ENCODE data around the gene OR51V1. TPM values are rescaled to one million over a fixed set of nuclear protein-coding genes. Genes with fewer than 3 reads are reported as not detected.

OR51V1 gene
- total RNA-seq, 1 experiment from 2014 or later, result not detected

- intact Hi-C loops (cut with micrococcal nuclease), result no loop called here
- DNase-seq, result no peak
Measured at GRCh38 chr11:5230266-5230665, 29.8 kb upstream of the OR51V1 start.

GRCh38 chr11:5229796-5230195, 29.3 kb upstream of the OR51V1 start:
- no peak overlapping the region for H3K27ac ChIP-seq (ENCODE audit: low read length)
- intact Hi-C loops (cut with micrococcal nuclease), result no loop called here
- H3K27me3 ChIP-seq (ENCODE audit: low read length), result no peaks in the 10 kb centered on the region
- no peaks in the 10 kb centered on the region for H3K79me2 ChIP-seq (ENCODE audit: low read length)
- no peaks in the 10 kb centered on the region for H3K36me3 ChIP-seq (ENCODE audit: low read depth, low read length)
- H3F3A ChIP-seq (ENCODE audit: low read length, unreplicated experiment), result no peaks in the 10 kb centered on the region
- no peak overlapping the region for H2AFZ ChIP-seq (ENCODE audit: low read length)
- H3K9me2 ChIP-seq (replicated peaks; ENCODE audit: low read length), result no peaks in the 10 kb centered on the region
- H3K9me3 ChIP-seq (ENCODE audit: low read length), result no peaks in the 10 kb centered on the region
- no peak overlapping the region for H3K4me3 ChIP-seq (ENCODE audit: low read length)
- POLR2A ChIA-PET (ENCODE audit: unreplicated experiment), result no interaction called here
- DNase-seq (no peak), ATAC-seq (no peak)
- no peak overlapping the region for H3K4me2 ChIP-seq (ENCODE audit: low read length)
- CTCF ChIA-PET, result no interaction called here
- BruUV-seq (replicated peaks), result no TSS peak
- TF ChIP-seq EZH2 (IDR thresholded peaks at IDR 0.05; ENCODE audit: low read length, unreplicated experiment) (no peak), EZH2phosphoT487 (IDR thresholded peaks at IDR 0.05; ENCODE audit: borderline replicate concordance, low read length) (no peak), CTCF (conservative IDR thresholded peaks at IDR 0.05; ENCODE audit: low read depth, low read length) (no peak)
- no peak overlapping the region for H3K9ac ChIP-seq (ENCODE audit: low read length)
- no peaks in the 10 kb centered on the region for H4K20me1 ChIP-seq (ENCODE audit: low read length)
- H3K4me1 ChIP-seq (ENCODE audit: insufficient read depth, low read length), result no peaks in the 10 kb centered on the region

More at GRCh38 chr11:5230266-5230665, 29.8 kb upstream of the OR51V1 start:
- H3K9me2 ChIP-seq (replicated peaks; ENCODE audit: low read length), result no peaks in the 10 kb centered on the region
- POLR2A ChIA-PET (ENCODE audit: unreplicated experiment), result no interaction called here
- H3F3A ChIP-seq (ENCODE audit: low read length, unreplicated experiment), result no peaks in the 10 kb centered on the region
- no peaks in the 10 kb centered on the region for H3K4me1 ChIP-seq (ENCODE audit: insufficient read depth, low read length)
- no peaks in the 10 kb centered on the region for H3K79me2 ChIP-seq (ENCODE audit: low read length)
- H3K4me2 ChIP-seq (ENCODE audit: low read length), result no peak overlapping the region
- no peak overlapping the region for H3K27ac ChIP-seq (ENCODE audit: low read length)
- H2AFZ ChIP-seq (ENCODE audit: low read length), result no peak overlapping the region
- H3K9ac ChIP-seq (ENCODE audit: low read length), result no peak overlapping the region
- no peak overlapping the region for H3K4me3 ChIP-seq (ENCODE audit: low read length)
- TF ChIP-seq CTCF (conservative IDR thresholded peaks at IDR 0.05; ENCODE audit: low read depth, low read length) (no peak), EZH2phosphoT487 (IDR thresholded peaks at IDR 0.05; ENCODE audit: borderline replicate concordance, low read length) (no peak), EZH2 (IDR thresholded peaks at IDR 0.05; ENCODE audit: low read length, unreplicated experiment) (no peak)
- H3K36me3 ChIP-seq (ENCODE audit: low read depth, low read length), result no peaks in the 10 kb centered on the region
- CTCF ChIA-PET, result no interaction called here
- H4K20me1 ChIP-seq (ENCODE audit: low read length), result no peaks in the 10 kb centered on the region
- H3K9me3 ChIP-seq (ENCODE audit: low read length), result no peaks in the 10 kb centered on the region
- ATAC-seq, result no peak
- no TSS peak for BruUV-seq (replicated peaks)
- no peaks in the 10 kb centered on the region for H3K27me3 ChIP-seq (ENCODE audit: low read length)

GRCh38 chr11:5229356-5229755, 28.9 kb upstream of the OR51V1 start:
- no peaks in the 10 kb centered on the region for H3F3A ChIP-seq (ENCODE audit: low read length, unreplicated experiment)
- H3K36me3 ChIP-seq (ENCODE audit: low read depth, low read length), result no peaks in the 10 kb centered on the region
- DNase-seq (no peak), ATAC-seq (no peak)
- intact Hi-C loops (cut with micrococcal nuclease), result no loop called here
- TF ChIP-seq CTCF (conservative IDR thresholded peaks at IDR 0.05; ENCODE audit: low read depth, low read length) (no peak), EZH2phosphoT487 (IDR thresholded peaks at IDR 0.05; ENCODE audit: borderline replicate concordance, low read length) (no peak), EZH2 (IDR thresholded peaks at IDR 0.05; ENCODE audit: low read length, unreplicated experiment) (no peak)
- H3K27me3 ChIP-seq (ENCODE audit: low read length), result no peaks in the 10 kb centered on the region
- H3K79me2 ChIP-seq (ENCODE audit: low read length), result no peaks in the 10 kb centered on the region
- POLR2A ChIA-PET (ENCODE audit: unreplicated experiment), result no interaction called here
- no peak overlapping the region for H3K27ac ChIP-seq (ENCODE audit: low read length)
- H3K9ac ChIP-seq (ENCODE audit: low read length), result no peak overlapping the region
- no peaks in the 10 kb centered on the region for H3K9me3 ChIP-seq (ENCODE audit: low read length)
- H3K9me2 ChIP-seq (replicated peaks; ENCODE audit: low read length), result no peaks in the 10 kb centered on the region
- no peak overlapping the region for H3K4me3 ChIP-seq (ENCODE audit: low read length)
- no TSS peak for BruUV-seq (replicated peaks)
- H3K4me2 ChIP-seq (ENCODE audit: low read length), result no peak overlapping the region
- H4K20me1 ChIP-seq (ENCODE audit: low read length), result no peaks in the 10 kb centered on the region
- no peak overlapping the region for H2AFZ ChIP-seq (ENCODE audit: low read length)
- CTCF ChIA-PET, result no interaction called here
- no peaks in the 10 kb centered on the region for H3K4me1 ChIP-seq (ENCODE audit: insufficient read depth, low read length)

Measured in PC-3 (cell line).